A549 treated with Mapracorat at 1 μM for 4 hours (cell line): ENCODE results near the gene KIF1B. TPM values are rescaled to one million over a fixed set of nuclear protein-coding genes. Genes with fewer than 3 reads are reported as not detected.

Experiments used
- total RNA-seq: library from RNA; stranded (reverse); fragments of 200-300 nt; extraction: Qiagen RNA extraction; gene quantifications from 5 replicates; pipeline ENCODE4 v1.2.3, GENCODE V29; 2022

Gene KIF1B, protein sequence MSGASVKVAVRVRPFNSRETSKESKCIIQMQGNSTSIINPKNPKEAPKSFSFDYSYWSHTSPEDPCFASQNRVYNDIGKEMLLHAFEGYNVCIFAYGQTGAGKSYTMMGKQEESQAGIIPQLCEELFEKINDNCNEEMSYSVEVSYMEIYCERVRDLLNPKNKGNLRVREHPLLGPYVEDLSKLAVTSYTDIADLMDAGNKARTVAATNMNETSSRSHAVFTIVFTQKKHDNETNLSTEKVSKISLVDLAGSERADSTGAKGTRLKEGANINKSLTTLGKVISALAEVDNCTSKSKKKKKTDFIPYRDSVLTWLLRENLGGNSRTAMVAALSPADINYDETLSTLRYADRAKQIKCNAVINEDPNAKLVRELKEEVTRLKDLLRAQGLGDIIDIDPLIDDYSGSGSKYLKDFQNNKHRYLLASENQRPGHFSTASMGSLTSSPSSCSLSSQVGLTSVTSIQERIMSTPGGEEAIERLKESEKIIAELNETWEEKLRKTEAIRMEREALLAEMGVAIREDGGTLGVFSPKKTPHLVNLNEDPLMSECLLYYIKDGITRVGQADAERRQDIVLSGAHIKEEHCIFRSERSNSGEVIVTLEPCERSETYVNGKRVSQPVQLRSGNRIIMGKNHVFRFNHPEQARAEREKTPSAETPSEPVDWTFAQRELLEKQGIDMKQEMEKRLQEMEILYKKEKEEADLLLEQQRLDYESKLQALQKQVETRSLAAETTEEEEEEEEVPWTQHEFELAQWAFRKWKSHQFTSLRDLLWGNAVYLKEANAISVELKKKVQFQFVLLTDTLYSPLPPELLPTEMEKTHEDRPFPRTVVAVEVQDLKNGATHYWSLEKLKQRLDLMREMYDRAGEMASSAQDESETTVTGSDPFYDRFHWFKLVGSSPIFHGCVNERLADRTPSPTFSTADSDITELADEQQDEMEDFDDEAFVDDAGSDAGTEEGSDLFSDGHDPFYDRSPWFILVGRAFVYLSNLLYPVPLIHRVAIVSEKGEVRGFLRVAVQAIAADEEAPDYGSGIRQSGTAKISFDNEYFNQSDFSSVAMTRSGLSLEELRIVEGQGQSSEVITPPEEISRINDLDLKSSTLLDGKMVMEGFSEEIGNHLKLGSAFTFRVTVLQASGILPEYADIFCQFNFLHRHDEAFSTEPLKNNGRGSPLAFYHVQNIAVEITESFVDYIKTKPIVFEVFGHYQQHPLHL (N-terminal part only)
- 10.6 to 15.0 TPM (median 13.2 TPM) in 5 replicates for total RNA-seq

DNA sequence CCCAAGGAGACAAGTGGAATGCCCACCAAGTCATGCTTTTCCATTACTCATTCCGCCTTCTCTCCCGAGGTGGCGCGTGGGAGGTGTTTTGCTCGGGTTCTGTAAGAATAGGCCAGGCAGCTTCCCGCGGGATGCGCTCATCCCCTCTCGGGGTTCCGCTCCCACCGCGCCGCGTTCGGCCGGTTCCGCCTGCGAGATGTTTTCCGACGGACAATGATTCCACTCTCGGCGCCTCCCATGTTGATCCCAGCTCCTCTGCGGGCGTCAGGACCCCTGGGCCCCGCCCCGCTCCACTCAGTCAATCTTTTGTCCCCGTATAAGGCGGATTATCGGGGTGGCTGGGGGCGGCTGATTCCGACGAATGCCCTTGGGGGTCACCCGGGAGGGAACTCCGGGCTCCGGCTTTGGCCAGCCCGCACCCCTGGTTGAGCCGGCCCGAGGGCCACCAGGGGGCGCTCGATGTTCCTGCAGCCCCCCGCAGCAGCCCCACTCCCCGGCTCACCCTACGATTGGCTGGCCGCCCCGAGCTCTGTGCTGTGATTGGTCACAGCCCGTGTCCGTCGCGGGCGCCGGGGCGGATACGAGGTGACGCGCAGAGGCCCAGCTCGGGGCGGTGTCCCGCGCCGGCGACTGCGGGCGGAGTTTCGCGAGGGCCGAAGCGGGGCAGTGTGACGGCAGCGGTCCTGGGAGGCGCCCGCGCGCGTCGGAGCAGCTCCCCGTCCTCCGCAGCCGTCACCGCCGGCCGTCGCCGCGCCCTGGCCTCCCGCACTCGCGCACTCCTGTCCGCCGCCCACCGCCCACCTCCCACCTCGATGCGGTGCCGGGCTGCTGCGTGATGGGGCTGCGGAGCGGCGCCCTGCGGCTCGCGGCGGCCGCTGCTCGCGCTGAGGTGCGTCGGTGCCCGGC, at the start of gene KIF1B:
KIF1B (plus strand) TSS at position 666 of the 906 bp plus-strand sequence. CDS start 21,759 bp downstream, outside the sequence.

DNA sequence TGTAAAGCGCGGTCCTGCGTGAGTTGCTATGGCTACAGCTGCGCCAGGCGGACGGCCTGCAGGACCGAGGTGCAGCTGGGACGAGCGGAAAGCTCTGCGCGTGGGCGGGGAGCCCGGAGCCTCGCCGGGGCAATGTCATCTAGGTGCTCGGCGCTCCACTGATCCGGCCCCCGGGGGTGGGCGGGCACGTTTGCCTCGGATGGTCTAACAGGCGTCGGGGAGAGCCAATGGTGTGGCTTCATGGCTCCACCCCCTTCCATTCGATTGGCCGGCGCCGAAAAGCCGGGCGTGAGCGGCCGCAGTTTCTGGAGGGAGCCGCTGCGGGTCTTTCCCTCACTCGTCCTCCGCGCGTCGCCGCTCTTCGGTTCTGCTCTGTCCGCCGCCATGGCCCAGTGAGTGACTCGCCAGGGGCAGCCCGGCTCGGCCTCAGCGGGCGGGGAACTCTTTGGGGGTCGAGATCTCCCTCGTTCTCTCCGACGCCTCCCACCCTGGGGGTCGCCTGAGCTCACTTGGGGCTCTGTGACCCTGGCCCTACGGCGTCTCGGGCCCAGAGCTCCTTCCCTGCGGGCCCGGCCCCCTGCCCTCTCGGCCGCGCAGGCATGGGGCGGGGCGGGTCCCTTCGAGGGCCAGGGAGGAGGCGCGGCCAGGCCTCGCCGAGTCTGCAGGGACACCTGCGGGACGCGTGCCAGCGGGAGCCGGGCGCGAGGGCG, 188.5 kb downstream of the KIF1B start, which contains the start of gene PGD:
PGD (plus strand) TSS at position 331 of the 710 bp plus-strand sequence; CDS start at position 385, 54 bp downstream.

DNA sequence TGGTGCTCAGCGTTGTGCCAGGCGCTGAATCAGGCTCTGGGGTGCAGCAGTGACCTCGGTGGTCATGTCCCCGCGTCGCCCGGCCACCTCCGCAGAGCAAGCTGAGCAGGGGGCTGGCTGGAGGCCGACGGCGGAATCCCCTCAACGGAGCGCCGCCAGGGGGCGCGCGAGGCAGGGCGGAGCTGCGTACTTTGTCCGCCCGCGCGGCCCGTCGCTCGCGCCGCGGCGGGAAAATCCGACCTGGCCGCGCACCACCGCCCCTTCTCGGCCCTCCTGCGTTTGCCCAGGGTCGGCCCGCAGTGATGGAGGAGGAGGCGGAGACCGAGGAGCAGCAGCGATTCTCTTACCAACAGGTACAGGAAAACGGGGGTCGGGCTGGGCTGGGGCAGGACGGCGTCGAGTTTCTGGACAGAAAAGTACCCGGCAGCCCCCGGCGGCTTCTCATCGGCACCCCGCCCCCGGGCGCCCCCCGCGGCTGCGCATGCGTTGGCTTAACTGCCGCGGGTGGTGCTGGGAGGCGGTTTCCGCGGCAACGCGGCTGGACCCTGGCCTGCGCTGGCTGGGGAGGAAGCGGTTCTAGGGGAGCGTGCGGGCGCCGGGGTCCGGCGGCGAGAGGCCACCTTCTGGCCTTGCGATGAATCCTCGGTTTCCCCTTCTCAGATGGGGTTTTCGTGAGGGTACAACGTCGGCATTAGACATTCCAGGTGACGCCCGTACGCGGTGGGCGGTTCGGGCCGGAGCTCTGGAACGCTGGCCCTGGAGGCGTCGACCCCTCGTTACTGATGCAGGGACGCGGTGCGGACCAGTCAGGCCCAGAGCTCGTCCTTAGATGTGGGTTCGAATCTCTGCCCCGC, 220.1 kb downstream of the KIF1B start, which contains the start of gene CENPS:
CENPS (plus strand) TSS at position 218 of the 854 bp plus-strand sequence; CDS start at position 303, 85 bp downstream.

Other genes with a start within 250 kb of the KIF1B start
- gene RBP7, start 213.3 kb upstream of the KIF1B start, total RNA-seq = 4.7 to 7.7 TPM (median 6.5 TPM) in 5 replicates
- 11.3 to 14.5 TPM (median 12.7 TPM) in 5 replicates for gene UBE4B, start 177.6 kb upstream of the KIF1B start, total RNA-seq
- gene PGD, start 188.5 kb downstream of the KIF1B start, total RNA-seq = 1,084 to 1,179 TPM (median 1,099 TPM) in 5 replicates
- 28.7 to 31.6 TPM (median 29.4 TPM) in 5 replicates for gene CENPS, start 219.9 kb downstream of the KIF1B start, total RNA-seq
- 0.14 to 0.29 TPM (median 0.17 TPM) in 4 of 5 replicates, not detected in the other for gene CORT, start 239.5 kb downstream of the KIF1B start, total RNA-seq